Measurements from ENCODE around the gene CD151.

CD151 gene

GRCh38 chr11:829847-830294, 2.9 kb upstream of the CD151 start:
- no peak for FAIRE-seq

- no peak for FAIRE-seq
These were observed 2.2 kb upstream of the CD151 start for GRCh38 chr11:830295-831117.

- no peak for FAIRE-seq
These were observed 1.5 kb upstream of the CD151 start for GRCh38 chr11:831118-831864.

GRCh38 chr11:831961-832528, 707 bp upstream of the CD151 start:
- FAIRE-seq: no peak

- FAIRE-seq: no peak
These were observed 501 bp downstream of the CD151 start for GRCh38 chr11:833114-833791.

DNA sequence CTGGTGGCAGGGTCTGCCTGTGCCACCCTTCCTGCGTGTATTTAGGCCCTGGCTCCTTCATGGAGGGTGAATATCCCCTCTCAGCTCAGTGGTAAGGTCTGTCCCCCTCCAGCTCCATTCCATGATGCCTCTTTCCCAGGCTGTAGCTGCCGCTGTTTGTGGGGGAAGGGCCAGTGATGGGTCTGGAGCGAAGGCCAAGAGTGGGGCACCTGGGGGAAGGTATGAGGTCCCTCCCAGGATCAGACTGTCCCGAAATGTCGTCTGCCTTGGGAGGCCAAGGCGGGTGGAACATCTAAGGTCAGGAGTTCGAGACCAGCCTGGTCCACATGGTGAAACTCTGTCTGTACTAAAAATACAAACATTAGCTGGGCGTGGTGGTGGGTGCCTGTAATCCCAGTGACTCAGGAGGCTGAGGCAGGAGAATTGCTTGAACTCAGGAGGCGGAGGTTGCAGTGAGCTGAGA, 1.1 kb downstream of the CD151 start:
- FAIRE-seq: no peak

DNA sequence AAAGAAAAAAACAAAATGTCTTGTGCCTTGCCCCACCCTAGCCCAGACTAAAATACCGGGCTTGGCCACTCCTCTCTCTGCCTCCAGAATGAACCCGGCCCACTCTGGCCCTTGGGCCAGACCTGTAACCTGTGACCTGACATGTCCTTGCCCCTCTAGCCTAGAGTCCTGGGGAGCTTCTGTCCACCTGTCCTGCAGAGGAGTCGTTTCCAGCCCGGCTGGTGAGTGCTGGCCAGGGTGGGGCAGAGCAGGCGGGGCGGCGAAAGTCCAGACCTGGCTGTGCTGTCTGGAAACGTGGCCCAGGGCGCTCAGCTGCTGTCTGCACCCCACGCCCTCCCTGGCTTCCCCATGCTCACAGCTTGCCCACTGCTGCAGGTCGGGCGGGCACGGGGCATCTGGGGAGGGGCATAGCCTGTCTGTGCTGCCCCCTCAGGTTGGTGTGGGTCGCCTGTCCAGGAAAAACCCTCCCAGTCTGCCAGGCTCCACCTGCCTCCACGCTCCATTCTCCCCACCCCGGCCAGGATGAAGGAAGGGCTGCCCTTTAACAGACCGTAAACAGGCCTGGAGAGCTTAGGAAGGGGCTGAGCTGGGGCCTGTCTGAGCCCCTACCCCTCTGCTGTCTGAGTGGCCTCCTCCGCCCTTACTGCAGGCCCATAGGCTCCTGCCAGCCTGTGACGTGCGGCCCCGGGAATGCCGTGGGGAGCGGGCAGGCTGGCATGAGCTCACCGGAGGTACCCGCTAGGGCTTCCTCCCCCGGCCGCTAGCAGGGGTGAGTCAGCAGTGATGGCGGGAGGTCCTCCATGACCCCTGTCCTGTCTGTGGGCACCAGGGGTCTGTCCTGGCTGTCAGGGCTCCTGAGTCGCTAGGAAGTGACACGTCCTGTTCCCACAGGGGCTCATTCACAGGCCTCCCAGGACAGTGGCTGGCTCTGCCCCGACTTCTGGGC, 1.9 kb downstream of the CD151 start:
- FAIRE-seq: no peak

DNA sequence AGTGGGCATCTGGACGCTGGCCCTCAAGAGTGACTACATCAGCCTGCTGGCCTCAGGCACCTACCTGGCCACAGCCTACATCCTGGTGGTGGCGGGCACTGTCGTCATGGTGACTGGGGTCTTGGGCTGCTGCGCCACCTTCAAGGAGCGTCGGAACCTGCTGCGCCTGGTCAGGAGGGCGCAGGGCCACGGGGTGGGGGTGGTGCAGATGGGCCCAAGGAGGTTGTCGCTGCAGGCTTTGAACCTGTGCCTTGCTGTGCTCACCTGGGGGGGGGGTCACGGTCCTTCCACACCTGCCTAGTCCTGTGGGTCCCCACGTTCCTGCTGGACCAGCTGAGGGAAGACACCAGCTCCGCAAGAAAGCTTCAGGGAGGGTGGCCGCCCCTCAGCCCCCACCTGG, 3.5 kb downstream of the CD151 start:
- no peak for FAIRE-seq

GRCh38 chr11:836700-837099, 3.9 kb downstream of the CD151 start:
- FAIRE-seq: no peak

- no peak for FAIRE-seq
These were observed 4.6 kb downstream of the CD151 start for GRCh38 chr11:837189-837989.

DNA sequence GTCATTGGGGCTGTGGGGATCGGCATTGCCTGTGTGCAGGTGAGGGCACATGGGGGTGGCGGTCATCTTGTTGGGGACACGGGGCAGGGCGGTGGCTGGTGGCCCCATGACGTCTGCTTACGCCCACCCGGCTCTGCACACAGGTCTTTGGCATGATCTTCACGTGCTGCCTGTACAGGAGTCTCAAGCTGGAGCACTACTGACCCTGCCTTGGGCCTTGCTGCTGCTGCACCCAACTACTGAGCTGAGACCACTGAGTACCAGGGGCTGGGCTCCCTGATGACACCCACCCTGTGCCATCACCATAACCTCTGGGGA, 5.2 kb downstream of the CD151 start:
- no peak for FAIRE-seq

DNA sequence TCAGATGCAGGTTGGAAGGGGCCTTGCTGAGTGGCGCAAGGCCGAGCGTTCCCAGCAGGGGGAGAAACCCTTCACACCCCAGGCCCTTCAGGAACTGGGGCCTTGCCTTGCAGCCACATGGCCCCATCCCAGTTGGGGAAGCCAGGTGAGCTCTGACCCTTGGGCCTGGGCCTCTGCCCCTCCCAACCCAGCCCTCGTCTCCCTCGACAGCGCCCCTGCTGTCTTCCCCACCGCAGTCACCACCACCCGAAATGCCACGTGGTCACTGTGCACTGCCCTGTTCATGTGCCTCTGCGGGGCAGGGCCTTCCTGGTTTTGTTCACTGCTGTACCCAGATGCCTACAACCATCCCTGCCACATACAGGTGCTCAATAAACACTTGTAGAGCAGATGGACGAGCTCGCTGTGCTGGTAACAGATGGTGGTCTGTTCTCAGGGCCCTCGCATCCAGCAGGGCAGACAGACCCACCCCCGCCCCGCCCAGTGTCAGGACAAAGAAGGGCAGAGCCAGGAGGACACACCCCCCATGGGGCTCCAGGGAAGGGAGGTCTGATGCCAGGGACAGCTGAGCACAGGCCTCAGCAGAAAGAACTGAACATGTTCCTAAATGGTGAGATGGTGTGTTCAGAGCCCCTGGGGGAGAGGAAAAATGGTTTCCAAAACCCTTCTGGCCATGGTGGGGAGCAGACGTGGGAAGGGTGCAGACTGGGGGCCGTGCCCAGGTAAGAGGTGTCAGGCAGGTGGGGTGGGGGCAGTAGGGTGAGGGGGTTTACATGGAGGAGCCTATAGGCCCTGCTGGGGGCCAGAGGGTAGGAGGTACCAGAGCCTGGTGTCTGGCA, 5.9 kb downstream of the CD151 start:
- FAIRE-seq: no peak

- no peak for FAIRE-seq
These were observed 6.5 kb downstream of the CD151 start for GRCh38 chr11:839280-839623.

GRCh38 chr11:839875-840617, 7.3 kb downstream of the CD151 start:
- FAIRE-seq: no peak

DNA sequence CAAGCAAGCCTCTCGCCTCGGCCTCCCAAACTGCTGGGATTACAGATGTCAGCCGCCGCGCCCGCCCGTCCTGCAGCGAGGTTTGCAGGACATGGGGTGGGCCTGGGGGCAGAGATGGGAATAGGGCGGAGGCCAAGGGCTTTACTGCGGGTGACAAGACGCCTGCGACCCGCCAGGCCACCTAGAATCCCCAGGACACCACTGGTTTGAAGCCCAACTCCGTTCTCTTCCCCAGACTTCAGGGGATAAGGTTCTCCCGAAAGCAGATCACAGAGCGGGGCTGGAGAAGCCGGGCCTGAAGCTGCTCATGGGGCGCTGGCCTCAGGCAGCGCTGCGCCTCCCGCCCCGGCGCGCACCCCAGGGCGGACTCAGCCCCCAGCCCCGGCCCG, 9.2 kb downstream of the CD151 start:
- no peak for FAIRE-seq

- no peak for FAIRE-seq
These were observed 9.7 kb downstream of the CD151 start, which contains the start of the genes POLR2L and TSPAN4 for GRCh38 chr11:842370-843002. Gene POLR2L, minus strand, starts transcription at chr11:842529. Its CDS starts 21 bp downstream, at chr11:842508. Gene TSPAN4, plus strand, starts transcription at chr11:842852. Its CDS starts 7,453 bp downstream, at chr11:850305.

GRCh38 chr11:843086-843734, 10.5 kb downstream of the CD151 start:
- FAIRE-seq: no peak
